GM12801 (cell line): ENCODE measurements around the gene ELAC2.

Experiments
- CTCF ChIP-seq: IDR thresholded peaks from one replicate; pipeline ENCODE4 v1.5.1; 2011; ENCODE audit warnings: control low read depth; ENCODE audit not compliant: insufficient read length; ENCODE audit errors: extremely low read depth

Gene ELAC2

GRCh38 chr17:13044572-13045065 lies 26.8 kb upstream of the ELAC2 start:
- TF ChIP-seq CTCF = no peak

GRCh38 chr17:13038931-13039665 lies 21.3 kb upstream of the ELAC2 start:
- TF ChIP-seq CTCF = no peak

- TF ChIP-seq CTCF = no peak
These were observed 18.9 kb upstream of the ELAC2 start for GRCh38 chr17:13036751-13037150.

- no peak for TF ChIP-seq CTCF
These were observed 17.6 kb upstream of the ELAC2 start for GRCh38 chr17:13035420-13035819.

GRCh38 chr17:13031718-13032350 lies 14.0 kb upstream of the ELAC2 start:
- peak; percentile 52 for TF ChIP-seq CTCF

- TF ChIP-seq CTCF = no peak
These were observed 12.9 kb upstream of the ELAC2 start for GRCh38 chr17:13030459-13031300.

GRCh38 chr17:13030056-13030455 lies 12.2 kb upstream of the ELAC2 start:
- no peak for TF ChIP-seq CTCF
